Ovary (tissue), 3 donors: ENCODE measurements around the gene CFI.

Source experiments
- EP300 ChIP-seq: sonication (generic); formaldehyde crosslinking; IDR thresholded peaks from one replicate; pipeline ENCODE4 v1.6.1; 2017; ENCODE audit warnings: antibody characterized with exemption
- POLR2A ChIP-seq: fragments of 450-650 bp; IDR thresholded peaks from one replicate; pipeline ENCODE4 v1.6.1; 2017; ENCODE audit warnings: antibody characterized with exemption, mild to moderate bottlenecking, moderate library complexity
- TF ChIP-seq, protein P1 (sequence below), 3 donors: fragments of 450-650 bp in 2 of 3; fragments of 200-600 bp in 1 of 3; IDR thresholded peaks; one replicate each; pipeline versions ENCODE4 v1.5.1 to v1.8.0; 2016 to 2022; ENCODE audit warnings: antibody characterized with exemption in 3 of 3, mild to moderate bottlenecking in 1 of 3
- donor health status: DM: no; HTN: no; CAD: no.

DNA sequence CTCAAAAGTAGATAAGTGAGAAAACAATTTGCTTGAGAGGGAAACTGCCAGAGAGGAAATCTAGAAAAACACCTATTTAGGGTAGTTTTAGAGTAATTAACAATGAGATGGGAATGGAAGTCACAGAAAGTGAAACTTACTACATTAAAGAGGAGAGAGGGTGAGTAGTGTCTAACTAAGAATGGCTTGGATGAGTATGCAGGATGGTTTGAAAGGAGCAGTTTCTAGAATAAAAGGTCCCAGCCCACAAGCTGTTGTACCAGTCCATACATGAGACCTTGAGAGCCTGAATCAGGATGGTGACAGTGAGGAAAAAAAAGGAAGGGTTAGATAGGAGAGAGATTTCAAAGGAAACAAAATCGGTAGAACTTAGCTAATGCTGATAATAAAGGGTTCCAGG lies 15.1 kb upstream of the CFI start:
- TF ChIP-seq, protein P1, sequence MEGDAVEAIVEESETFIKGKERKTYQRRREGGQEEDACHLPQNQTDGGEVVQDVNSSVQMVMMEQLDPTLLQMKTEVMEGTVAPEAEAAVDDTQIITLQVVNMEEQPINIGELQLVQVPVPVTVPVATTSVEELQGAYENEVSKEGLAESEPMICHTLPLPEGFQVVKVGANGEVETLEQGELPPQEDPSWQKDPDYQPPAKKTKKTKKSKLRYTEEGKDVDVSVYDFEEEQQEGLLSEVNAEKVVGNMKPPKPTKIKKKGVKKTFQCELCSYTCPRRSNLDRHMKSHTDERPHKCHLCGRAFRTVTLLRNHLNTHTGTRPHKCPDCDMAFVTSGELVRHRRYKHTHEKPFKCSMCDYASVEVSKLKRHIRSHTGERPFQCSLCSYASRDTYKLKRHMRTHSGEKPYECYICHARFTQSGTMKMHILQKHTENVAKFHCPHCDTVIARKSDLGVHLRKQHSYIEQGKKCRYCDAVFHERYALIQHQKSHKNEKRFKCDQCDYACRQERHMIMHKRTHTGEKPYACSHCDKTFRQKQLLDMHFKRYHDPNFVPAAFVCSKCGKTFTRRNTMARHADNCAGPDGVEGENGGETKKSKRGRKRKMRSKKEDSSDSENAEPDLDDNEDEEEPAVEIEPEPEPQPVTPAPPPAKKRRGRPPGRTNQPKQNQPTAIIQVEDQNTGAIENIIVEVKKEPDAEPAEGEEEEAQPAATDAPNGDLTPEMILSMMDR (IDR thresholded peaks at IDR 0.05), result no peak
- TF ChIP-seq POLR2A (no peak), EP300 (no peak)
